ENCODE results near the gene SMAD6.
A peak's percentile ranks its signal among the peaks of the same experiment; 100 is the strongest.

The SMAD6 gene

GRCh38 chr15:66702035-66702786 lies at the start of gene SMAD6 (continued):
- TF ChIP-seq ZNF664 (tag by site-specific recombination; IDR thresholded peaks at IDR 0.05) = no peak
- TF ChIP-seq ZBTB11 (tag by site-specific recombination; conservative IDR thresholded peaks at IDR 0.05; ENCODE audit: low read depth) = no peak
- TF ChIP-seq ZNF114 (tag by site-specific recombination; IDR thresholded peaks at IDR 0.05) = no peak
- peak; percentile 86 for TF ChIP-seq ZBTB6 (tag by site-specific recombination; IDR thresholded peaks at IDR 0.05)
- no peak for TF ChIP-seq ZNF645 (tag by site-specific recombination; IDR thresholded peaks at IDR 0.05)
- no peak for TF ChIP-seq ZNF530 (tag by site-specific recombination; IDR thresholded peaks at IDR 0.05; ENCODE audit: low read depth)
- TF ChIP-seq MEIS1 (CRISPR knock-in tag; IDR thresholded peaks at IDR 0.05; ENCODE audit: borderline replicate concordance) = no peak
- TF ChIP-seq ZNF791 (tag by site-specific recombination; IDR thresholded peaks at IDR 0.05) = no peak
- no peak for TF ChIP-seq ZNF146 (tag by site-specific recombination; IDR thresholded peaks at IDR 0.05)
- TF ChIP-seq ZNF366 (tag by site-specific recombination; conservative IDR thresholded peaks at IDR 0.05) = peak; percentile 85
- peak; percentile 79; the same call in 1 of the 2 replicates for TF ChIP-seq ZNF335 (tag by site-specific recombination; conservative IDR thresholded peaks at IDR 0.05)
- no peak for TF ChIP-seq ZNF555 (tag by site-specific recombination; conservative IDR thresholded peaks at IDR 0.05)
- TF ChIP-seq ZNF518A (tag by site-specific recombination; conservative IDR thresholded peaks at IDR 0.05; ENCODE audit: low read depth) = no peak
- TF ChIP-seq ZNF433 (tag by site-specific recombination; IDR thresholded peaks at IDR 0.05; ENCODE audit: low read depth) = no peak
- no peak for TF ChIP-seq ZSCAN23 (tag by site-specific recombination; IDR thresholded peaks at IDR 0.05)
- TF ChIP-seq GLI4 (tag by site-specific recombination; IDR thresholded peaks at IDR 0.05) = no peak
- TF ChIP-seq ZNF394 (tag by site-specific recombination; IDR thresholded peaks at IDR 0.05; ENCODE audit: borderline replicate concordance) = 0 out of 2 replicates have a peak, but pooled peaks have one; percentile 48
- no peak for TF ChIP-seq ZNF626 (tag by site-specific recombination; IDR thresholded peaks at IDR 0.05)
- TF ChIP-seq ZNF341 (tag by site-specific recombination; IDR thresholded peaks at IDR 0.05; ENCODE audit: low read depth) = no peak
- TF ChIP-seq ZNF416 (tag by site-specific recombination; IDR thresholded peaks at IDR 0.05) = no peak
- TF ChIP-seq ZNF510 (tag by site-specific recombination; IDR thresholded peaks at IDR 0.05; ENCODE audit: insufficient replicate concordance) = no peak
- TF ChIP-seq REPIN1 (tag by site-specific recombination; IDR thresholded peaks at IDR 0.05; ENCODE audit: low read depth) = no peak
- peak; percentile 52; the same call in 1 of the 2 replicates for TF ChIP-seq YY1 (tag by site-specific recombination; IDR thresholded peaks at IDR 0.05)
- TF ChIP-seq ZNF37A (tag by site-specific recombination; IDR thresholded peaks at IDR 0.05) = no peak
- no peak for TF ChIP-seq ZNF266 (tag by site-specific recombination; IDR thresholded peaks at IDR 0.05; ENCODE audit: low read depth)
- TF ChIP-seq, protein P1, sequence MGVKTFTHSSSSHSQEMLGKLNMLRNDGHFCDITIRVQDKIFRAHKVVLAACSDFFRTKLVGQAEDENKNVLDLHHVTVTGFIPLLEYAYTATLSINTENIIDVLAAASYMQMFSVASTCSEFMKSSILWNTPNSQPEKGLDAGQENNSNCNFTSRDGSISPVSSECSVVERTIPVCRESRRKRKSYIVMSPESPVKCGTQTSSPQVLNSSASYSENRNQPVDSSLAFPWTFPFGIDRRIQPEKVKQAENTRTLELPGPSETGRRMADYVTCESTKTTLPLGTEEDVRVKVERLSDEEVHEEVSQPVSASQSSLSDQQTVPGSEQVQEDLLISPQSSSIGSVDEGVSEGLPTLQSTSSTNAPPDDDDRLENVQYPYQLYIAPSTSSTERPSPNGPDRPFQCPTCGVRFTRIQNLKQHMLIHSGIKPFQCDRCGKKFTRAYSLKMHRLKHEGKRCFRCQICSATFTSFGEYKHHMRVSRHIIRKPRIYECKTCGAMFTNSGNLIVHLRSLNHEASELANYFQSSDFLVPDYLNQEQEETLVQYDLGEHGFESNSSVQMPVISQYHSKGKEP (tag by site-specific recombination; IDR thresholded peaks at IDR 0.05) = peak; percentile 76
- no peak for TF ChIP-seq ZNF549 (tag by site-specific recombination; IDR thresholded peaks at IDR 0.05)
- no peak for TF ChIP-seq ZNF19 (tag by site-specific recombination; IDR thresholded peaks at IDR 0.05; ENCODE audit: low read depth)
